Measurements from ENCODE around the gene MMP23B.

The MMP23B gene

GRCh38 chr1:1680031-1680911 is 48.3 kb downstream of the MMP23B start:
- DNase-seq (ENCODE audit: low read depth): no peak

GRCh38 chr1:1680912-1681273 is 48.9 kb downstream of the MMP23B start:
- in situ Hi-C loops (cut with HindIII; ENCODE audit: low sequenced_read_pairs): no loop called here

More at GRCh38 chr1:1680031-1680911, 48.3 kb downstream of the MMP23B start:
- H3K4me3 ChIP-seq (ENCODE audit: low read depth, low read length): no peak overlapping the region
- no peak for TF ChIP-seq CTCF (IDR thresholded peaks at IDR 0.05; ENCODE audit: low read depth, low read length, missing control alignments)
- in situ Hi-C loops (cut with HindIII; ENCODE audit: low sequenced_read_pairs): no loop called here

GRCh38 chr1:1683104-1683905 is 51.3 kb downstream of the MMP23B start:
- TF ChIP-seq CTCF (IDR thresholded peaks at IDR 0.05; ENCODE audit: low read depth, low read length, missing control alignments): no peak
- no peak for DNase-seq (ENCODE audit: low read depth)
- in situ Hi-C loops (cut with HindIII; ENCODE audit: low sequenced_read_pairs): no loop called here
- no peak overlapping the region for H3K4me3 ChIP-seq (ENCODE audit: low read depth, low read length)

More at GRCh38 chr1:1680912-1681273, 48.9 kb downstream of the MMP23B start:
- no peak overlapping the region for H3K4me3 ChIP-seq (ENCODE audit: low read depth, low read length)
- no peak for DNase-seq (ENCODE audit: low read depth)
- no peak for TF ChIP-seq CTCF (IDR thresholded peaks at IDR 0.05; ENCODE audit: low read depth, low read length, missing control alignments)

Data from astrocyte of the cerebellum (primary cell).